GM18861 (cell line): ENCODE measurements around the gene CKAP2L.
"Not testable (repeated sequence)": the region's sequence is repeated elsewhere in the genome, so short reads cannot be mapped to it uniquely, and the experiment has no call there.

ENCODE experiments used
- ATAC-seq: cut with Tn5 transposase; IDR thresholded peaks from one replicate; pipeline ENCODE4 v1.9.1; 2021; ENCODE audit not compliant: unreplicated experiment

CKAP2L gene

GRCh38 chr2:112728029-112728362 is 36.4 kb downstream of the CKAP2L start:
- no peak for ATAC-seq

GRCh38 chr2:112727276-112728028 is 37.0 kb downstream of the CKAP2L start:
- no peak for ATAC-seq

- ATAC-seq: peak; percentile 71
Observed at GRCh38 chr2:112726487-112727190, 37.8 kb downstream of the CKAP2L start.

DNA sequence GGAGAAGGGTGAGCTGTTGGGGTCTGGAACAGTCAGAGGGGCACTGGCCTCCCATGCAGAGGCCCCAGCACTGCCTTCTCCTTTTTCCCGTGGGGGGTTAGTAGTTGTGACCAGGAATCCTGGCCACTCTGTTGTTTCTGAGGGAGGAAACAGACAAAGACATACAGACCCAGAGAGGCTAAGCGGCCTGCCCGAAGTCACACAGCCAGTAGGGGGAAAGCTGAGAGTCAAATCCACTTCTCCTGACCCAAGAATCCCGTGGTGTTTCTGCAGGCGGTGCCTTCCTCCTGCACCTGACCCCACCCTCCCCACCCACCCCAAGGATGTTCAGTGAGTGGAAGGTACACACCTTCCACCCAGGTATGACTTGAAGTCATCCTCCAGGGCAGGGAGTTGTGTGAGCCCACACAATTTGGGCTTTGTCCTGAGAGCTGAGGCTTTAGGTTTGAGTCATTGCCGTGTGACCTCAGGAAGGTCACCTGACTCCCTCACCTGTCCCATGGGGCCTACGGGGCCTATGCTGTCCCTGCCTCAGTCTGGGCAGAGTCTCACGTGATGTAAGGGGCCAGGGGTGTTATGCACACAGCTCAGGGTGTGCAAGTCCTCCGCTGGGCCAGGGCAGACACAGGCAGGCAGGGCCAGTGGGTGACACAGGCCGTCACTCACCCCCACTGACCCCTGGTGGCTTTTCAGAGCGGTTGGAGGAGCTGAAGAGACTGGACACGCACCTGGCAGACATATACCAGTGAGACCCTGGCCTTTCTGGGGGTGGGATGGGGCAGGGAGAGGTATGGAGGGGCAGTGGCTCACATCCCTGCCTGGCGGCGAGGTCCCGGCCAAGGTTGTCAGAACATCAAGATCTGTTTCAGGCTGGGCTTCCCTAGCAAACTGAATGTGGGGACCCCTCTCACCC is 38.6 kb downstream of the CKAP2L start:
- peak; percentile 50 for ATAC-seq

DNA sequence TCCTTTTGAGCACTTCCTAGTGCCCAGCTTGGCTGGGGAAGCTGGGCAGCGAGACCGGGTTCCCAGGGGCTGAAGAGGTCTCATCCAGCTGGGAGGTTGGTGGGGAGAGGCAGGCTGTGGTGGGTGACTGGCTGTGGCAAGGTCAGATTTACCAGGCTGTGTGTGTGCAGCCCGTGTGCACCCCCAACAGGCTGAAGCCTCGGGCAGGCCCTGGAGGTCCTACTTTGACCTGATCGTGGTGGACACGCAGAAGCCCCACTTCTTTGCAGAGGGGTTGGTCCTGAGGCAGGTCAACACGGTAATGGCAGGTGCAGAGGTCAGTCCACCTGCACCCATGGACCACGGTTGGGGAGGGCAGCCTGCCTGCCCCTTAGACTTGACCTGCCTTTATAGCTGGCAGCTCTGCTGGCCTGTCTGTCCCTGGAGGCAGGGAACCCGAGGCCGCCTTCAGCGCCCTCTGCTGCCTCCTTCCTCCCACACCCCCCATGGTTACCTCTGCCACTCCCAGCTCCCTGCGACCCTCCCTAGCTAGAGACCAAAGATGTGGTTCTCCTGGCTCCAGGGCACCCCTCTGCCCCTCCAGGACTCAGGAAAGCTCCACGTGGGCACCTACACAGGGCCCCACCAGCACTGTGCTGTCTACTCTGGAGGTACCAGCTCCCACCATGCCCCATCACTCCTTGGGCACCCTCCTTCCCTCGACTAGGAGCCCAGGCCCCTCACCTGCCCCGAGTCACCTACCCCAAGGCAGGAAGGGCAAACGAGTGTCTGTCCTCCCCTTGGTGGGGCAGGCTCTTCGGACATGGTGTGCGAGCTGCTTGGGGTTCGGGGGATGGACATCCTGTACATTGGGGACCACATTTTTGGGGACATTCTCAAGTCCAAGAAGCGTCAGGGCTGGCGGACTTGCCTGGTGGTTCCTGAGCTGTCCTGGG is 39.6 kb downstream of the CKAP2L start:
- ATAC-seq: no peak

- no peak for ATAC-seq
Observed at GRCh38 chr2:112723995-112724394, 40.4 kb downstream of the CKAP2L start.

- ATAC-seq: no peak
Observed at GRCh38 chr2:112723547-112723940, 40.9 kb downstream of the CKAP2L start.

DNA sequence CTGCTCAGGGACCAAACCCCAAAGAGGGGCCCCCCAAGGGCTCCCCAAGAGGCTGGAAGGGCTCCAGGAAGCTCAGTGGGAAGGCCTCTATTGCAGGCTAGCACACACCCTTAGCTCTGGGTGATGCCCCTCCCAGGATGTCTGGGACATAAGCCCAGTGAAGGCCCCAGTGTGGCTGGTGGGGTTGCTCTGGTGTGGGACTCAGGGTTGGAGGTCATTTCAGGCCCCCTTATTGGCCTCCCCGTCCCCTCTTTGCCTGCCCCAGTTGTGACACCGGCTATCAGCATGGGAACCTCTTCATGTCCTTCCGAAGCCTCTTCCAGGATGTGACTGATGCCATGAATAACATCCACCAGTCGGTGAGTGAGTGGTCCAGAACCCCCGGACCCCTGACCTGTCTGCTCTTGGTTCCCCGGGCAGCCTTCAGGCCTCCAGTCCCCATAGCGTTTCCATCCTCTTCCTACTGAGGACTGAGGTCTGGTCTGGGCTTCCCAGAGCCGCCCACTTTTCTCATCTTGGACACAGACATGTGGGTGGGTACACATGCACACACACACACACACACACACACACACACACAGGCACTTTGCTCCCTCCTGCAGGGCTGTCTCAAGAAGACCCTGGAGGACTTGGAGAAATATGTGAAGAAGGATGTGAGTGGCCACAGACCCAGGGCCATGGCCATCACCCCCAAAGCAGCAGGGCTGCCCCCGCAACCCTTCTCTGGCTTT is 41.4 kb downstream of the CKAP2L start:
- ATAC-seq: no peak

- ATAC-seq: no peak
Observed at GRCh38 chr2:112721819-112722522, 42.4 kb downstream of the CKAP2L start.

- ATAC-seq: no peak
Observed at GRCh38 chr2:112720785-112721184, 43.6 kb downstream of the CKAP2L start, which contains the start of gene NT5DC4. Gene NT5DC4, plus strand, starts transcription at chr2:112721020. Its CDS starts 60 bp downstream, at chr2:112721080.

DNA sequence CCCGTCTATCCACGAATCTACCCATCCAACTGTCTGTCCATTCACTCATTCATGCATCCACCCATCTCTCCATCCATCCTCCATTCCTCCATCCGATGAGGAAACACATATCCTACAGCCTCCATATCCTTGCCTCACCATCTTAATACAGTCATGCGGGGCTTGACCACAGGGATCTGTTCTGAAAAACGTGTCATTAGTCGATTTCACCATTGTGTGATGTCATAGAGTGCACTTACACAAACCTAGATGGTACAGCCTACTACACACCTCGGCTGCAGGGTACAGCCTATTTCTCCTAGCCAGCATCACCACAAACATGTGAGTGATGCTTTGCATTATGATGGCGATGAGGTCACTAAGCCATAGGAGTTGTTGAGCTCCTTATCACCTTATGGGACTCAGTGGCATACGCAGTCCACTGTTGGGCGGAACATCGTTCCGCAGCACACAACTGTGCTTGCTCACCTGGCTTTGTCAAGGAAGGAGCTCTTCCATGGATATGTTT is 45.5 kb downstream of the CKAP2L start:
- ATAC-seq: no peak

DNA sequence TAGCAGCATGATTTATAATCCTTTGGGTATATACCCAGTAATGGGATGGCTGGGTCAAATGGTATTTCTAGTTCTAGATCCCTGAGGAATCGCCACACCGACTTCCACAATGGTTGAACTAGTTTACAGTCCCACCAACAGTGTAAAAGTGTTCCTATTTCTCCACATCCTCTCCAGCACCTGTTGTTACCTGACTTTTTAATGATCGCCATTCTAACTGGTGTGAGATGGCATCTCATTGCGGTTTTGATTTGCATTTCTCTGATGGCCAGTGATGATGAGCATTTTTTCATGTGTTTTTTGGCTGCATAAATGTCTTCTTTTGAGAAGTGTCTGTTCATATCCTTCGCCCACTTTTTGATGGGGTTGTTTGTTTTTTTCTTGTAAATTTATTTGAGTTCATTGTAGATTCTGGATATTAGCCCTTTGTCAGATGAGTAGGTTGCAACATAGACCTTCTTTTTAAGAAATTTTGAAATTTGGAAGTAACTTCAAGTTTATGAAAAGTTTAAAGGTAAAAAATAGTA is 47.5 kb downstream of the CKAP2L start:
- ATAC-seq: not testable (repeated sequence)

- ATAC-seq: not testable (repeated sequence)
Observed at GRCh38 chr2:112716094-112716493, 48.3 kb downstream of the CKAP2L start.

- no peak for ATAC-seq
Observed at GRCh38 chr2:112714836-112715631, 49.4 kb downstream of the CKAP2L start.

DNA sequence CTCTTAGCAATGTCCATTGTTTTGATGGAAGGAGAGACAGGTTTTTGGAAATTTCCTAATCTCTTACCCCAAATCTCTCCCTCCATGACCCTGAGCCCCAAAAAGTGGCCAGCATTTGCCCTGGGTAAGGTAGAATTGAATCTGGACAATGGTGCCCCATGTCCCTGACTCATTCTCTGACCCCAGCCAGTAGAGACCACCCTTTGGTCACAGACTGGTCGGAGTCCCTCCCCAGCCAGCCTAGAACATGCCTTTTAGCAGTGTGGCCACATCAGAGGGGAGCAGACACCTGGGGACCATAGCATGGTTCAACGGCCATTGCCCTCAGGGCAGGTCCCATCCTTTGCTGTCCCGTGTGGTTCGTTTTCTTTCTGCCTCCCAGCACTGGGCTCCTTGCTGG is 50.1 kb downstream of the CKAP2L start:
- no peak for ATAC-seq

DNA sequence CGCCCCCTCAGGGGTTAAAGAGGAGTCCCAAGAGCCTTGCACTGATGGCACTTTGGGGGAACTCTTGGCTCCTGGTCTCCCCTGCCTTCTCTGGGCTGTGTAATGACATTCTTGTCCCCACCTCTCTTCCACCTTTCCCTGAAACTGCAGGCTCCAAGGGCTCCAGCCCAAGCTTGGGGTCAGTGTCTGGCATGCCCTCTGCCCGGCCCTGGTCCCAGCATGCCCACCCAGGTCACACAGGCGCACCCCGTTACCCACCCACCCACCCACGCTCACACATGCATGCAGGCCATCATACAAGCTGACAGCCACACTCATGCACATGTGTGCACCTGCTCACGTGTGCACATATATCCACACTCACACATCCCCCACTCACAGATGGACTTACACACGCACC is 50.5 kb downstream of the CKAP2L start:
- no peak for ATAC-seq

GRCh38 chr2:112713585-112713925 is 50.9 kb downstream of the CKAP2L start:
- ATAC-seq: no peak
